Epithelial cell of esophagus (primary cell): ENCODE measurements around the gene MIS18BP1.
"Not testable (repeated sequence)": the region's sequence is repeated elsewhere in the genome, so short reads cannot be mapped to it uniquely, and the experiment has no call there.

Experiments used
- DNase-seq: peaks from one replicate; pipeline ENCODE4 v3.0.0; 2010; ENCODE audit warnings: low read depth
- H3K4me3 ChIP-seq: 2 replicates; pipeline ENCODE4 v1.5.1; 2011; ENCODE audit warnings: mild to moderate bottlenecking, low read length, control low read depth
- CTCF ChIP-seq: IDR thresholded peaks from 2 replicates; pipeline ENCODE4 v1.5.1; 2011; ENCODE audit warnings: low read depth, mild to moderate bottlenecking, low read length, control low read depth, inconsistent platforms; ENCODE audit not compliant: insufficient read depth; ENCODE audit errors: missing control alignments

Gene MIS18BP1

GRCh38 chr14:45253070-45253753 is at the start of gene MIS18BP1:
Gene MIS18BP1, minus strand, starts transcription at chr14:45253202. Its CDS starts 5,916 bp downstream, at chr14:45247286.
- H3K4me3 ChIP-seq, result peak within 1 kb of the TSS; percentile 59
- peak; percentile 98 for DNase-seq
- TF ChIP-seq CTCF, result peak; percentile 55

GRCh38 chr14:45298423-45299117 is 45.6 kb upstream of the MIS18BP1 start:
- no peak overlapping the region for H3K4me3 ChIP-seq
- DNase-seq, result no peak
- TF ChIP-seq CTCF, result no peak

- DNase-seq, H3K4me3 ChIP-seq: not testable (repeated sequence)
Observed at GRCh38 chr14:45294796-45295195, 41.8 kb upstream of the MIS18BP1 start.

GRCh38 chr14:45290547-45290946 is 37.5 kb upstream of the MIS18BP1 start:
- no peak overlapping the region for H3K4me3 ChIP-seq
- no peak for DNase-seq
- no peak for TF ChIP-seq CTCF

- no peak overlapping the region for H3K4me3 ChIP-seq
- DNase-seq, result peak; percentile 1
- TF ChIP-seq CTCF, result no peak
Observed at GRCh38 chr14:45287610-45288009, 34.6 kb upstream of the MIS18BP1 start.

- TF ChIP-seq CTCF, result no peak
- no peak overlapping the region for H3K4me3 ChIP-seq
- DNase-seq, result no peak
Observed at GRCh38 chr14:45284802-45285201, 31.8 kb upstream of the MIS18BP1 start.

- not testable (repeated sequence) for DNase-seq, H3K4me3 ChIP-seq
Observed at GRCh38 chr14:45281731-45282400, 28.9 kb upstream of the MIS18BP1 start.
